HL-60/S4 treated with phorbol 12-myristate 13-acetate at 8.2 ng/mL for 4 days and 3 days (cell line): Measurements from ENCODE around the gene KIF26A.
"Not testable (repeated sequence)": the region's sequence is repeated elsewhere in the genome, so short reads cannot be mapped to it uniquely, and the experiment has no call there.

ENCODE experiments used
- in situ Hi-C: fragments of 300-500 bp; cut with MboI; formaldehyde crosslinking; loops from 2 replicates; pipeline ENCODE4 v1.15.0; 2022; ENCODE audit warnings: low sequenced_read_pairs

The KIF26A gene

GRCh38 chr14:104153394-104153755, 15.0 kb downstream of the KIF26A start:
- in situ Hi-C loops = not testable (repeated sequence)

- in situ Hi-C loops = no loop called here
Observed at GRCh38 chr14:104154246-104154645, 15.9 kb downstream of the KIF26A start.

DNA sequence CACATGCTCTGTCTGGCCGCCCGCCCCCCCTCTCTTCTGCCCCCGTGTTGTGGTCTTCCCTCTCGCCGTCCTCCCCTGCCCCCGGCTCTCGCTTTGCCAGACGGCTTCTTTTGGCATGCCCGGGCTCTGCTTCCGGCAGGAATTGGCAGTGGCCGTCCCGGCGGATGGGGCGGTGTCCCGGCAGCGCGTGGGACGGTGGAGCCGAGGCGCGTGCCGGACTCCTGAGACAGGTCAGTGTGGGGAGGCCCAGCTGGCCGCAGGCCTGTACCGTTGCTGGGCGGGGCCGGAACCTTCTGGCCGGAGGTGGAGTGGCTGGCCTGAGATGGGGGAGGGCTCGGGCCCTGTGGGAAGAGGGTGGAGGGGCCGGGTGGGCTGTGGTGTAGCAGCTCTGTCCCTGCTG, 17.1 kb downstream of the KIF26A start:
- in situ Hi-C loops = no loop called here

DNA sequence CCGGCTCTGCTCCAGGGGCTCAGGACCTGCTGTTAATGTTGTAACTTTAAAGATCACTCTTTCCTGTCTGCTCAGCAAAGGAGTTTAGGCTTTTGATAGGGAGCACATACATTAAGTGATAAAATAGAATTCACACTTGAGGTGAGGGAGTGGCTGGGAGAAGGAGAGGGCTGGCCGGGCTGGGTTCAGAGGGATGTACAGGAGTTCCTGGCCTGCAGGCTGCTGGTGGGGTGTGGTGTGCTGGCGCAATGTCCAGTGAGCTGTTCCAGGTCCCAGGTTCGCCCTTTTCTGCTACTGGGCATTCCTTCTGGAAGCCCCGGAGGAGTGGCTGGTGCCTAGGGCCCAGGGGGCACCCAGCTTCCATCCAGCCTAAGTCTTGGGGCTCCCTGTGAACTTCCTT, 17.8 kb downstream of the KIF26A start:
- in situ Hi-C loops = no loop called here

DNA sequence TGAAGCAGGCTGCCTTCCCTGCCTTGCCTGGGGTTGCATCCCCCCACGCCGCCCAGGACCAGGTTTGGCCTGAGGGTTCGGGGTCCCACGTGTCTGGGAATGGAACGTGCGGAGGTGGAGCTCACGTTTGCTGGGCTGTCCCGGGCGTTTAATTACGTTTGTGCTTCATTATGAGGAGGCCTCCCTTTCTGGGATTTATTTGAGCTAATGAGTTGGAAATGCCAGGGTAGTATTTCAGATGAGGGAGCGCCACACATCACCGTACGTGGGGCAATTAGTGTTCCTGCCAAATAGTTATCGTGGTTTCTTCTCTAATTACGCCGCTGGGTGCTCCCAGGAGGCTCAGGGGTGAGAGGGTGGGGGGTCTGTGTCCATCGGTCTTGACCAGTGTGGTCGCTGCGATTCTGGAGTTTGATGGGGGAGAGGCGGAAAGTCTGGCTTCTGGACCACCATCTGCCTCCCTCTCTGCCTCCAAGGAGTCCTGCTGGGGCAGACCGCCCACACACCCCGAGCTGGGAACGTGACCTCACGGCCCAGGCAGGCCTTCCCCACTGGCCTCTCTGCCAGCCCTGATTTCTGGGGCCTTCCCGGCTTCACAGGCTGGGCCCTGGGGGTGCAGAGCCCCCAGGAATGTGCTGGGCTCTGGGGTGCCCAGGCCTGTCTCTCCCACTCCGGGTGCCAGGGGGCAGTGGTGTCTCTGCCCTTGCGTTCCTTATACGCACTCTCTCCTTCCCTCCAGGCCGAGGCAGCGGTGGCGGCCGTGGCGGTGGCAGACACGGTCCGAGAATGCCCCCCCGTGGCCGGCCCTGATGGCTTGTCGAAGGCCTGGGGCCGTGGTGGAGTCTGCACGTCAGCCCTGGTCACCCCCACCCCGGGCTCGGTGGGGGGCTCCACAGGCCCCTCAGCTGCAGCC, 18.9 kb downstream of the KIF26A start:
- in situ Hi-C loops = no loop called here

- in situ Hi-C loops = no loop called here
Observed at GRCh38 chr14:104158827-104159798, 20.7 kb downstream of the KIF26A start.

GRCh38 chr14:104159990-104160389, 21.6 kb downstream of the KIF26A start:
- in situ Hi-C loops = no loop called here

GRCh38 chr14:104161602-104162367, 23.4 kb downstream of the KIF26A start:
- in situ Hi-C loops = no loop called here

GRCh38 chr14:104162495-104162894, 24.1 kb downstream of the KIF26A start:
- in situ Hi-C loops = no loop called here

DNA sequence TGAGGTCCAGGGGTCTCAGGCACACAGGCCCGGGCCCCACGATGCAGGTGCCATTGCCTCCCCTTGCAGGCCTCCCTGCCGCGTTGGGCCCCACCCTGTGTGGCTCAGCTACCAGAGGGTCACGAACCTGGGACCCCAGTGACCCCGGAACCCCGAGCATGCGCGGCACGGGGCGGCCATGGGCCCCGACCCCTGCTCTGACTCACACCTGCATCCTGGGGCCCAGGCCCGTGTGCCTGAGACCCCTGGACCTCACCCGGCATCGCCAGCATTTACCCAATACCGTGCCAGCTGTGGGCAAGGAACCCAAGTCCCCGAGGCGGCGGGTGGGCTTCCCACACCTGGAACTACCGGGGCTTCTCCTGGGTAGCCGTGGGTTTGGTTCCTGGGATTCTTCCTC, 25.2 kb downstream of the KIF26A start:
- in situ Hi-C loops = no loop called here

DNA sequence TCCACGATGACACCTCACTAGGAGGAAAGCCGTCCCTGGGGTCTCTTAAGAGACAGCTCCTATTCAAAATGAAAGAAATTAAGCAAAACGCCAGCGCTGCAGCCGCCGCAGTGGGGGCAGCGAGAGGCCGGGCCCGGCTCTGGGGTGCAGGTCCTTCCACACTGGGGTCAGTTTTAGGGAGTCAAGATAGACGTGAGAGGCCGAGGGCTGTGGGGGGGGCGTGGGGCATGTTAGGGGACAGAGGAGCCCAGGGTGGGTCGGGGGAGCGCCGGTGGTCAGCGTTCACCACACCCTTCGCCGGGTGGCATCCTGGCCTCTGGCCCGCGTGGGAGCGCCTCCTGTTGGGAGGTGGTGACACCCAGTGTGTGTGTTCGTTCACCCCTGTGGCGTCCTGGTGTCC, 25.7 kb downstream of the KIF26A start:
- in situ Hi-C loops = no loop called here

DNA sequence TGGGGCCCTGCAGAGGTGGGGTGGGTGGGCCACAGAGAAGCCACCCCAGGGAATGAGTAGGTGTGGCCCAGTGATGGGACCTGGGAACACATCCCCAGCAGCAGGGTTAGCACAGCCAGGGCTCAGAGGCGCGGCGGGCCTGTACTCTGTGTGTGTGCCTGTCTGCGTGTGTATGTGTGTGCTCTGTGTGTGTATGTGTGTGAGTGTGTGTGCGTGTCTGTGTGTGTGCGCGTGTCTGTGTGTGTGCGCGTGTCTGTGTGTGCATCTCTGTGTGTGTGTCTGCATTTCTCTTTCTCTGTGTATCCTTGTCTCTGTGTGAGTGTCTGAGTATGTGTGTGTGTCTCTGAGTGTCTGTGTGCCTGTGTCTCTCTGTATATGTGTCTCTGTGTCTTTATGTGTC, 26.1 kb downstream of the KIF26A start:
- in situ Hi-C loops = no loop called here

GRCh38 chr14:104166698-104167097, 28.3 kb downstream of the KIF26A start:
- in situ Hi-C loops = no loop called here

GRCh38 chr14:104168603-104169002, 30.2 kb downstream of the KIF26A start:
- in situ Hi-C loops = no loop called here

DNA sequence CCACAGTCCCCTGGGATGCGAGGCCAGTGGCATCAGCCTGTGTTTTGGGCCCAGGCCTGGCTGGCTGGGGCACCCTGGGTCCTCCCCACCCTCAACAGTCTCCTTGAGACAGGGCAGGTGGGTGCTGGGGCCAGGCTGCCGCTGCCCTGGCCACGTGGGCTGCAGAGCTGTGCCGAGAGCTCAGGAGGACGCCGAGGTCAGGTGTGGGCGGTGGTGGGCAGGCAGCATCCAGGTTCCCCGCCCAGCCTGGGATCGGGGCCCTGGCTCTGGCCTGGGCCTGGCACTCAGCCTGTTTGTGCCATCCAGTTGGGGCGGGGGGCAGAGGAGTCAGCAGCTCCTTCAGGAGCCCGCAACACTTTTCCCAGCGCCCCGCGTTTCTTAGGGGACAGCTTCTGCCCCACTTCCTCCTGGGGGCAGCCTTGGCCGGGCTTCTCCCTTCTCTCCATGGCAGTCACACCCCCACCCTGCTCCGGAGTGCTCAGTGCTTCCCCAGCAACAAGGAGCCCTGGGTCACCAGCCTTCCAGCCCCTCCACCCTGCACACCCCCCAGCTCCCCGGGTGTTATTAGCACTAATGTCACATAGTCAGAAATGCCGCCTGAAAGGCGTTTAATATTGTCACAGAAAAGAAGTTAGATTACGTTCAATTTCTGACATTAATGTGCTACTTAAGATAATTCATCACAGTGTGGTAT, 30.8 kb downstream of the KIF26A start:
- in situ Hi-C loops = no loop called here

DNA sequence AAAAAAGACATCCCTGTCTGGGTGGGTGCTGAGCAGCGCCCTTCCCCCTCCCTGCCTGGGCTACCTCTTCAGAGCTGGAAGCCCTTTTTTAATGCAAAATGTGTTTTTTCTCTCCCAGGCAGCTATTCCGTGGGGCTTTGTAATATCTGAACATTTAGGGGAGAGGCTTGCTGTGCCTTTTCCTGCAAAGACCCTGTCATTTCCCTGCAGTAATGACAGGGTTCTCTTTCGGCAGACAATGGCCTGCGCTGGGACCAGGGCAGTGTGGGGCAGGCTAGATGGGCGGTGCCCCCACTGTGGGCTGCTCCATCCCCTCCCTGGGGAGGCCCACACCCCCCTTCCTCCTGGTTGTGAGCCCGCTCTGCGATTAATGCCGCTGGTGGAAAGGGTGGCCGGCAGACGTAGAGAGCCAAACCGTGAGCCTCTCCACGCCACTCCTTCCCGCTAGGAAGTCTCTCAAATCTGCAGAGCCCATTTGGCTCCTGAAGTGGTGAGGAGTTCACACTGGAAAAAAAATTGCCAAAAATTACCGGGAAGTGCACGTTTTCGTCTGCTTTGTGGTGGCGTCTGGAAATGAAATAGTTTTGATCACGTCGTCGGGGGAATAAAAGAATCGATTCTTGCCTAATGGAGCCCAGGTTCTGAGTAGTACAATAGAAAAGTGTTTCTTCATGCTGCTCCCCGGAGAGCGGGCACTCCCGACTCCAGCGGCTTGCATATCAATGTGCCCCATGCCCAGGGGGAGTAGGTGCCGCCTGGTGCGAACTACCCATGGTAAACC, 31.5 kb downstream of the KIF26A start:
- in situ Hi-C loops = no loop called here

DNA sequence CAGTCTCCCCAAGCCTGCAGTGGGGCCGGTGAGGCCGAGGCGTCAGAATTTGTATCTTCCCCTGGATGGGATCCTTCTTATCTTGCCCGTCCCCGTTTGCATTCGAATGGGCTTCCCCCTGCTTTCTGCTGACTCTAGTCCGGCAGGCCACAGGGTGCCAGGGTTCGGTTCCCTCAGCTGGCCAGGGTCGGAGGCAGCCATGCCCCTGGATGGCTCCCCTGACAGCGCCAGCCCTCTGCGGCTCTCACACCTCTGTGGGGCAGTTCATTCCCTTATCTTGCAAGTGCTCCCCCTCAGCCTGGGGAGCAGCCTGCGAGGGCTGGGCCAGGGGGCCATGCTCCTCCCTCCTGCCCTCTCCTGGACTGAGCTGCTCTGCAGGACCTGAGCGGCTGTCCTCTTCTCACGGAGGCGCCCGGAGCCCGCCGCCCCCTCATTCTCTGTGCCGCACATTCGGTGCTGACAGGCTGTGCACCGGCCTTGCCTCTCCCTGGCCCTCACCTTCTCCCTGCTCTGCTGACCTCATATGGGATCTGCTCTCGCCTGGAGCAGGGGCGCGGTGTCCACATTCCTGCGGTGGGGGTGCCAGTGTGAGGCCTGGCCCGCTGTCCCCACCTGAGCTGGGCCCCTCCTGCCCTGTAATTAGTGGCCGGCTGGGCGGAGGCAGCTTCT, 32.8 kb downstream of the KIF26A start:
- in situ Hi-C loops = no loop called here

- in situ Hi-C loops = no loop called here
Observed at GRCh38 chr14:104171895-104172294, 33.5 kb downstream of the KIF26A start.

GRCh38 chr14:104172349-104172748, 34.0 kb downstream of the KIF26A start:
- in situ Hi-C loops = no loop called here
